HG03460 (cell line): Measurements from ENCODE around the gene LRMDA.

Experiments used
- ATAC-seq: cut with Tn5 transposase; IDR thresholded peaks from one replicate; pipeline ENCODE4 v1.9.1; 2021; ENCODE audit not compliant: unreplicated experiment

The LRMDA gene

DNA sequence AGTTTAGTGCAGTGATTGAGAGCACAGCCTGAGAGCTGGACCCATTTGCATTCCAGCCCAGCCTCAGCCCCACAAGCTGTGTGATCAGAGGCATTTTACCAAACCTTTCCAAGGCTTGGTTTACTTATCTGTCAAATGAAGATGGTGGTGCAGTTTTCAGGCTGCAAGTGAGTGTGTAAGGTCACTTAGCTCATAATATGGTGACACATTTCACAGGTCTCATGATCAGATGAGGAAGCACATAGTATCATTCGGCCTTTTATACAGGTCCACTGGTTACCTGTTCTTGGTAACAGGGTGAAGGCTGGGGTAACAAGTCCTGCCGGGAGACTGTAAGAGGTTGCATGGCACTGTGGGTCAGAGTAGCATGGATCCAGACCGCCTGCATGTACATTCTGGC is 371.7 kb downstream of the LRMDA start:
- ATAC-seq, result no peak

DNA sequence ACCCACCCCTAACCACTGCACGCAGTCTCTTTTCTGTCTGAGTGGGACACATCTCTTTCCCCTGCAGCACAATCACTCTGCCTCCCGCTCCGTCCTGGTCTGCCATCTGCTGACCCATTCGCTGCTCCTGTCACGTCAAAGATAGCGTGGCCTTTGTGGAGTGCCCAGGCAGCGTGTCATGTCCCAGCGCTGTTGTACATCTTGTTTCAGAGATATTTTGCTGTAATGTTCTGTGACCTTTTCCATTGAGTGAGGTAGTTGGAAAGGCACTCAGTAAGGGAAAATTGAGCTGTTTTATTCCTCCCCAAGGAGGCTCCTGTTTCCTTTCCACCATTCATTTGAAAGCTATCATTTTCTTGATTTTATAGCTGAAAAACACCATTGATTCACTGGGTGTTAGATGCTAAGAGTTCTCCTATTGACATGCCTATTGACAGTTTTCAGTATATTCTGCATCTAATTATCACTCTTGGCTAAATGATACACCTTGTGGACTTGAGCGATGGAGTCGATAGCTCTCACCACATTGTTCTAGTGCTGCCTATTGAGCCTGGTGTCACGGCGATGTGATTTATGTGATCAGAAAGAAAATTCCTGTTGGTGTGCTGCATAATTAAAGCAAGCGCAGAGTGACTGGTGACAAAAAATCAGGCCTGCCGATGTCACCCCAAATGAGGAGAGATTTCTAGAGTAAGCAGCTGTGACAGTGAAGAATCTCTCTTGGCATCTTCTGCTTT is 372.6 kb downstream of the LRMDA start:
- no peak for ATAC-seq

DNA sequence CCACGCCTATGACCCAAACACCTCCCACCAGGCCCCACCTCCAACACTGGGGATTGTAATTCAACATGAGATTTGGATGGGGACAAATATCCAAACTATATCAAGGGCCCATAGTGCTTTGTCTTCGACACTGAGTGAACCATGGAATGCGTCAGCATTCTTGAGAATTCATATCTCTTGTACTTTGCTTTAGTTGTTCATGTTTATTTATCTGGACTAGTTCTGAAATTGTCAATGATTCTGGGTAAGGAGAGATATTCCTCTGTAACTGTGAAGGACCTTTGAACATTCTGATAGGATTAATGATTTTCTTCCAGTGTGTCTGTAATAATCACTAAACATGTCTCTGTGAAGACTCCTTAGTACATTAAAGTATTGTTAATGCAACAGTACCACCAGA is 374.8 kb downstream of the LRMDA start:
- ATAC-seq, result no peak

DNA sequence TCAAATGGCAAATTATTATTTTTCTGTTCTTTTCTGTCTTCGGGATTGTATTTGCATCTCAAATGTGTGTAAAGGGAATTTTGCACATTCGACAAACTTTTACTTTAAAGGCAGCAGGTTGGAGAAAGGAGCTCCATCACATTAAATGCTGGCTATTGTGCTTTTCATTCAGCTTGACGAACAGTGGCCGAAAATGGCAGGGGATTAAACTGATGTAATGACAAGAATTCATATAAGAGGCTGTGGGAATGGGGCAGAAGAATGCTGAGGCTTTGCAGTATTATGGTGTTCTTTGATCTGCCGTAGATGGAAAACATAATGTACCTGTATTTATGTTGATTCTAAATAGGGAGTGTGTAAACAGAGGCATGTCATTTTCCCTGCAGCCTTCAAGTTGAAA is 376.0 kb downstream of the LRMDA start:
- ATAC-seq, result no peak

DNA sequence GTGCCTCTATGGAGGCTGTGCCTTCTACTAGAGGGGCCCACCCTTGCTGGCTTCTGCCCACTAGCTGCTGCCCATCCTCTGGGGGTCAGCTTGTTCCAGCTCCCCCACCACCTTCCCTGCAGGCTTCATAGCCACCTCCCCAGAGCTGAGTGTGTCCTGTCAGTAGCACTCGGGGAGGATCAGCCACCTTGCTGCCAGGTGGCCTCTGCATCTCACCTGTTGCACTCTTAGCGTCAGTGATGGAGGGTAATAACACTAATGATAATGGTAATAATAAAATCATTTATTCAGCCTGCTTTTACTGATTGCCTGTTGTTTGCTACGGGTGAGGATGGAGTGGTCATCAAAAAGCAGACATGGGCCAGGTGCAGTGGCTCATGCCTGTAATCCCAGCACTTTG is 377.6 kb downstream of the LRMDA start:
- no peak for ATAC-seq

DNA sequence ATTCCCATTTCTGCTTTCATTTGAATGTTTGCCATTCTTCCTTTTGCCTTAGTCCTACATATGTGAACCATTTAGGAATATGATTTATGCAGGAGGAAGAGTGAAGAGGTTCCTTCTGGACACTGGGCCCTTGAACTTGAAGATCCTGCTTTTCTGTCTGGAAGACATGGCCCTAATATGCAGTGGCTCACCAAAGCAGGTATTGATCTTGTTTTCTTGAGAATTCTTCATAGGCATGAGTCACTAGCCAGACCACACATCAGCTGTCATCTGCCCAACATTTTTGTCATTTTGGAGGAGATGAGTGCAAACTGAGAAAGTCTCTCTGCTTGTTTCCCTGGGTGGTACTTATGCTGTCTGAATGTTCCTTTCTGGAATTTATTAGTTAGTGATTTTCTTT is 382.6 kb downstream of the LRMDA start:
- ATAC-seq, result no peak

DNA sequence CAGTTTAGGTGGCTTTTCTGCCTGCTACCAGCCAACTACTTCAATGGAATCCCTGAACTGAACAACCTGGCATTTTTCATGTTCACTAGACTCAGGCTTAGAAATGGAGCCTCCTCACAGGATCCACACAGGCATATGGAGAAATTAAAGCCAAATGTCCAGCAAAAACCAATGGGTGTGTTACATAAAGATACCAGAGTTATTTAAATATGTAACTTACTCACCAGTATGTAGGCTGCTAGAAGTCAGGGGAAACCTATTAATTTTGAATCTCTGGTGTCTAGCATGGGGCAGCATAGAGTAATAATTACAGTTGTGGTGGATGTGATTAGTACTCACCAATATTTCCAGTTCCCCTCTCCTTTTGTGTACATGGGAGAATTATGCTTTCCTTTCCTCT is 383.6 kb downstream of the LRMDA start:
- no peak for ATAC-seq

DNA sequence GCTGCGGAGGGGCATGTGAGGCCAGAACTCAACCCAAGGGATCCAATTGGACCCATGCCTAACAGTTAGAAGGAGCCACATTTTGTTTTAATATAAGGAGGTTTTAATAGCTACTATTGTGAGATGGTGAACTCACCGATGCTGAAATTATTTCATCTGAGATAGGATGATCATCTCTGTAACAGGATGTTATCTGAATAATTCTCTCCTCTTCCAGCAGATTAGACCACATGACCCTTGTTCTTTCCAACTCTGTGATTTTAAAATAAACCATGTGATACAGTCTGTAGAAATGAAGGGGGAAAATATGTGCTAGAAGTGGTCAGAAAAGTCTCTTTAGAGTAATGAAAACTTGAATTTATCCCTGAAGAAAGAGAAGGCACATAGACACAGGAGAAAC is 385.8 kb downstream of the LRMDA start:
- ATAC-seq, result no peak

DNA sequence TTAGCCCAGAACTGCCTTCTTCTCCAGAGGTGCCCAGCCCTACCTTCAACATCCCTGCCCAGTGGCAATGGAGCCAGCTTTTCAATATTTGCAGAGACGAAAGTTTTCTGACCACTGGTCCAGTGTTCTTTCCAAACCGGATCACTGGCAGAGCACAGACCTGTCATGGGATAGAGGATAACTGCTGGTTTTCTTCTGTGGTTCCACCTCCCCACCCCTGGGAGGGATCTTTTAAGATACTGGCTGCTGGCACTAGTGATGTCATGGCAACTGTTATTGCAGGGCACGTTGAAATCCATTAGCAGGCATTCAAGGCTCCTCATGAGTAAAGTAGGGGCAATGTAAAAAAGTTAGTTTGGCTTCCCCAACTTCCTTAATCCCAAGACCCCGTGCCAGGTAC is 387.1 kb downstream of the LRMDA start:
- ATAC-seq, result no peak

DNA sequence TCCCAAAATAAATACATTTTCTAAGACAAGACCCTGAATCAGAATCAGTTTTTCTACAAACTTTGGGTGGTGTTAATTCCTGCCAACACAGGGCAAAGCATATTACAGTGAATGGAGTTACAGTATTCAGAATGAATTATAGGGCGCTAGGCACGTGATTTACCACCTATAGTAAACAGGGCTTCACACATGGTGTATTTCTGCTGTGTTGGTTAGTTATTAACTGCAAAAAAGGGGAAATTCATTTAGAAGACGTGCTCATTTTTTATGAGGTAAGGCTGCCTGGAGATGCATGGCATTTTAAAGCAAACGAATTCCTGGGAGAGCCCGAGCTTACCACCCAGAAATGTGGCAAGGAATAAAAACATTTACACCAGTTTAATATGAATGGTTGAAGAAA is 393.8 kb downstream of the LRMDA start:
- no peak for ATAC-seq

DNA sequence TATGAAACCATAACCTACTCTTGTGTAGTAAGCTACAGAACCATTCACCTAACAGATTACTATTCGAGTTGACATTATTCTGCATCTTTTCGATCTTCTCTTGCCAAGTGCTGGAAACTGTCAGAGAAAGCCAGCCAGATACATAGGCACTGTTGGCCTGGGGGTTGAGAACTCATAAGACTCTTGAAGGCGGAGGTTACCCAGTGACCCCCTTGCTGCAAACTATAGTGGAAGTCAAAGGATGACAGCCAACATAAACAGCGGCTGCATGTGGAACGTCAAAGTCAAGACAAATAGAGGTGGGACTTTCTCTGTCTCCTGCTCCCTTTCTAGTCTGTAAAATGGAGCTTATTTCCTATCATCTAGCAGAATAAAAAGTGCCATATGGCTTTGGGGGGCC is 394.2 kb downstream of the LRMDA start:
- no peak for ATAC-seq

DNA sequence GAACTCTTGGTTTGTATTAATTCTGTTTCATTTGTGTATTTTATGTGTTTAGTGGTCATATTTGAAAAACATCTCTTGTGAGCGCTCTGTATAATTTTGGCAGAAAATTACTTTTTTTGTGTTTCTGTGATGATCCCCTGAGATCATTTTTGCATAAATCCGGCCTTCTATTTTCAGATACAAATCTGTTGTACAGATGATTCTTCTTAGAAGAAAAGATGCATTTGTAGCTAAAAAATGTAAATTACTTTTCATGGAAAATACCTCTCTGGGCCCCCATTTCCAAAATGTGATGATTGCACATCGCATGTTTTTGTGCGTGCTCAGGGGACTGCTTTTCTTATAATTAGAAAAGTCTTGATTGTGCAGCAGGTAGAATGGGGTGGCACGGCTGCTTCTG is 395.4 kb downstream of the LRMDA start:
- ATAC-seq, result no peak

DNA sequence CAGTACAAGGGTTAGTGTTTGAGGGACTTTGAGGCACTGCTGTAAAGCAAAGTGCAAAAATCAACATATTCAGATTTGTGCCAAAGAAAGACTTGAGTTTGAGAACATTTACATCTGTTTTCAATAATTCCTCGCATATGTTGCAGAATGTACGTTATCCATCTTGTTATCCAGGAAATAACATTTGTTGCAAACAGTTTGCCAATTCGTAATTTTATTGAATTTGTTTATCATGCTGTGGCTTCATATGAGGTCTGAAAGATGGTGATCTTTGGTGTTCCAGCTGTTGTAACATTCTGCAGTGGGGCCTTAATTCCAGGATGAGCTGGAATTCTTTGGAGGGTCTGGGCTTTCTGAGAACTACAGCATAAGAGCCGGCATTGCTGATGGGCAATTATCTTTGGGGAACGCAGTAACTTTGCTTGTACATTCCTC is 396.2 kb downstream of the LRMDA start:
- no peak for ATAC-seq

DNA sequence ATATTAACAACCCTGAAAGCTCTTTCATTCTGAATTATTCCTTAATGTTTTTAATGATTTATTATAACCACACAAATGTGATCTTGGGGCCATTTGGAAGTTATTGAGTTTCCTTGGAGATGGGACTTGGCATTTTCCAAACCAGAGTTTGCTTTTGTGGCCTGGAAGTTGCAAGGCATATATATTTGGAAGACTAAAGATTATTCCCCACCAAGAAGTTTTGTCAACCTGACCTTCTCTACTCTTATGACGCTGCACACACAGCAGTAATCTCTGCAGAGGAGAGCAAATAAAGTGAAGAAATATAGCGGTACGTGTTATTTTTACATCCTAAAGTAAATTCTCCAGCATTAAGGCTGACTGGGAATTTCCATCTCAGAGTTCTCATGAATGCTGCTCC is 397.0 kb downstream of the LRMDA start:
- ATAC-seq, result no peak

DNA sequence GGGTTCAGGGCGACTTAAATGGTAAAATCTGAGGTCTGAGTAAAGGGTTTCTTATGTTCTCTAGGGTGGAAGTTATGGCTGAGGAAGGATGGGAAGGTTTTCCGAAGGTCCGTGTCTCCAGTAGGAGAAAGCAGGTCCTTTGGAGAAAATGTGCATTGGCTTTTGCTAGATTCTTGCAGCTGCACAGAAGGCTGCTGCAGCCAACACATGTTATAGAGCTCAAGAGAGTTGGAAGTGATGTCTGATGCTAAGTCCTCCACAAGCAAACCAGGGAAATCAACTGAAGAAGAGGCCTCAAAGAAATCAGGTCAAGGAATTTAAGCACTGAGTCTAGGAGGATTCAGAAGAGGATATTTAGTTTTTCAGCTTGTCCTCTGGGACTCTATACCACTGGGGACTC is 404.6 kb downstream of the LRMDA start:
- ATAC-seq, result no peak

DNA sequence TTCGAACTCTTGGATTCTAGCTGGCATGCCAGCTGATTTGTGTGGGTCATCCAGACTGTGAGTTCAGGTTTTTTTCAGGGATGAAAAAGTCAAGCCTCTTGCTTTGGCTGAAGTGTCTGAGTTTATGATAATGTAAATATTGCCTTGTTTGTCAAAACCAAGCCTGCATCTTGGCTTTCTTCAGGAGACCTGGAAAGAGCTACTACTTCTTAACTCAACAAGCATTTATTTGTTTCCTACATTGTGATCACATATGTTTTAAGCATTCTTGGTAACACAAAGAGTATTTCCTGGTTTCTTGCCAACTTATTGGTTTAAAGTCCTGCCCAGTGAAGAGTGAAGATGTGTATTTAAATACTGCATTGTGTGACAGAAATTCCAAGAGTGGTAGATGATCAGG is 407.1 kb downstream of the LRMDA start:
- ATAC-seq, result no peak

DNA sequence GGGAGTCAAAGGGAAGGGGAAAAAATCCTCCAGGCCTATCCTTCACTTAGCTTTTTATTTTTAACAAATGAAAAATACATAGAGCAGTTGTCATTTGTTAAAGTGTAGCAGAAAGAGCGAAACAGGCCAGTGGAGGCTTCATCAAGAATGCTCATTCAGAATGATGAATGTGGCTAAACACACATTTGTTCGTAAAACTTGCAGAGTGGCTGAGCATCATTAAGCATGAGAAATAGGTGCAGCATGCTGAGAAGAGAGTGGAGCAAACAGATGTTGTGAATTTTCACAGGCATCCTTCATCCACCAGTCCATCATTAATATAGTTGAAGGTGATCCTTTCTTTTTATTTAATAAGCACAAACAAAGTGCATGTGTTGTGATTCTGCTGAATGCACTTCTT is 407.6 kb downstream of the LRMDA start:
- no peak for ATAC-seq

DNA sequence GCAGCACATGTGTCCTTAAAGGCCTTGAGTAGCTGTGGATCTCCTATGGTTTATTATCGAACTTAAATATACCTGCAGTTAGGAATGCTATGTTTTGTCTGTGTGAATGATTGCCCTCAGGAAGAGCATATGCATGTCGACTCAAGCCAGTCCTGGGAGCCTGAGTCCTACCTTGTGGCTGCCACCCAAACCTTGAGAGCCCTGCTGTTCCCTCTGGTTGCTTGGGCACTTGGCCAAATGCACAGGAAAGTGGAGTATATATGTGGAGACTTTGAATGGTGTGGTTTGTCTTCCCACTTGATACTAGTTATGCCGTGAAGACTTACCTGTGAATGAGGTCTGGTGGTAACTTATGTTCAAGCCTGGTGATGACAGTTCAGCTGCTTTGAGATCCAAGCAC is 409.8 kb downstream of the LRMDA start:
- no peak for ATAC-seq

DNA sequence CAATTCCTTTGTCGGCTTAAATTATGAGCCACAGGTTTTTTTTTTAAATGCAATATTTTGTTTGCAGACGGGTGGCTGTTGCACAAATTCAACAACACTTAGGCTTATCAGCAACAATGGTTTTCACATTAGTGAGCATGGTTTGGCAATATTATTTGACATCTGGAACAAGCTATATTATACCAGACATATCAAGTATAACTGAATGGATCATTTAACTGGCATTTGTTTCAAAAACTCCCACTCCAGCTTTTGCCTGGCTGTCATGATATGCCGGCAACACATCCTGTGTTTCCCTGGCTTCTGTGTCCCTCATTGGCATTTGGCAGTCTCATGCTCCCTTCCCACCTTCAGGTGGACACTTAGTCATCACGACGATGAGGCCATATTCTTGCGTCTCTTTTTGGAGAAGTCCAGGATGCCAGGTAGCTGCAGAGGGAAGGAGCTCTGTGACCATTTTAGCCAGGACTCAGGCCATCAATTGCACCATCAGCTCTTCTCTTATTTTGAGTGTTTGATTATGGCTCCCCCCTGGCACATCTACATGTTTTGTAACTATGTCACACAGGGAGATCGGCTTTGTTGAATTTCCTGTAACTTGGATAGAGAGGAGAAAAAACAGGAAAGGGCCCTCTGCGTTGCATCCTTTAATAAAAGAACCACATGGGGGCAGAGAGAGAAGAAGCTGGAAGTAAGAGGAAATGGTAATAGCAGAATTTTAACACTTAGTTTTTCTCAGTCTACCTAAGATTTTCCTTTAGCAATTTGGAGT is 413.9 kb downstream of the LRMDA start:
- ATAC-seq, result no peak

DNA sequence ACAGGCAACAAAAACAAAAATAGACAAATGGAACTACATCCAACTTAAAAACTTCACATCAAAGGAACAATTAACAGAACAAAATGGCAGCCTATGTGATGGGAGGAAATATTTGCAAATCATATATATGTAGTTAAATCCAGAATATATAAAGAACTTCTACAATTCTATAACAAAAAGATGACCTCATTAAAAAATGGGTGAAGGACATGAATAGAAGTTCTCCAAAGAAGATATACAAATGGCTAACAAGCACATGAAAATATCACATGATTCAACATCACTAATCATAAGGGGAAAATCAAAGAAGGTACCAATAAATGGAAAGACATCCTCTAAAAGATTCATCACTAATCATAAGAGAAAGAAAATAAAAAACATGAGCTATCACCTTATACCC is 416.1 kb downstream of the LRMDA start:
- no peak for ATAC-seq

DNA sequence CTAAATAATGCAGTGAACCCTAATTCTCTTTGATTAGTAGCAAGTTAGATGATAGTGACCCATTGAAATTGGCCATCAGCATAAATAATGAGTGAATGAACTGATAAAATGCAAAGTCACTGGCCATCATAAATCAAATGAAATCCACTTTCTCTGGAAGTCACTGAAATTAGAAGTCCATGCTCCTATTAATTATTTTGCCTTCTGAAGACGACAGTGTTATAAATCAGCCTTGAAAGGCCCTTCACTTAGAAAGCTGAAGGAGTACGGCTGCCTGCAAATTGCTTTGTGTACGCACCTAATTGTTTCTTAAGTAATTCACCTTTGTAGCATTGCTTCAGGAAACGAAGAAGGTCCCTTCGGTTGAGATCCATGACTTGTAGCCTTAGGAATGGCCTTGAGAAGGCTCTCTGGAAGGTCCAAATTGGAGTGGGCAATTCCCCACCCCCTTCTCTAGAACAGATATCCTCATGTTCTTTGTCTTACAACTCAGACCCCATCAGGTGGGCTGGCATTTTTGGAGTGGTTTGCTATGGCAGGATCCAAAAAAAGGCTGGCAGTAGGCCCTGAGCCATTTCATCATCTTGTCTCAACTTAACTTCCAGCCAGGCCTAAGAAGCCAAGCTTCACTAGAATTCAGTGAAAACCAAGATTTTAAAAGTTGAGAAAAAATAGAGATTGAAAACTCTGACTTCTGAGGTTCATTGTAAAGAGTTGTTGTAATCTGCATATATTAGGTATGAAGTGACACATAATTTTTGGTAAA is 420.3 kb downstream of the LRMDA start:
- ATAC-seq, result no peak
